A673 (cell line): ENCODE measurements around the gene USP32. TPM values are rescaled to one million over a fixed set of nuclear protein-coding genes. Genes with fewer than 3 reads are reported as not detected.

Experiments
- BruUV-seq: library from RNA; stranded (reverse); fragments of 400-500 nt; replicated peaks from 2 replicates; lab custom pipeline; 2021; lab: Mats Ljungman, UMichigan
- CTCF ChIA-PET: fragments of 300-600 bp; sonication (Branson Sonifier 250); formaldehyde crosslinking; loops from one replicate; lab custom pipeline; 2022; ENCODE audit warnings: antibody characterized with exemption; lab: Charles Lee
- POLR2A ChIA-PET: fragments of 300-600 bp; sonication (Branson Sonifier 250); formaldehyde crosslinking; loops from one replicate; lab custom pipeline; 2022; ENCODE audit warnings: antibody characterized with exemption; ENCODE audit not compliant: low non-redundant PET; lab: Charles Lee
- DNase-seq: peaks from one replicate; pipeline ENCODE4 v3.0.0-alpha.2; 2015; ENCODE audit warnings: low spot score
- H3K27ac ChIP-seq: fragments of 200-600 bp; sonication (generic); 2 replicates; pipeline ENCODE4 v1.5.1; 2016; ENCODE audit warnings: mixed run types, low read depth, mild to moderate bottlenecking, mixed read lengths, antibody characterized with exemption, low read length; ENCODE audit not compliant: poor library complexity, severe bottlenecking
- H3K27me3 ChIP-seq: fragments of 200-600 bp; sonication (generic); replicated peaks from 2 replicates; pipeline ENCODE4 v1.6.1; 2017; ENCODE audit warnings: mixed run types, low read depth, mild to moderate bottlenecking, mixed read lengths, antibody characterized with exemption, low read length; ENCODE audit not compliant: insufficient read depth, poor library complexity
- H3K36me3 ChIP-seq: fragments of 200-600 bp; sonication (generic); 2 replicates; pipeline ENCODE4 v1.6.1; 2016; ENCODE audit warnings: mixed run types, mild to moderate bottlenecking, mixed read lengths, antibody characterized with exemption, low read length; ENCODE audit not compliant: insufficient read depth, poor library complexity, severe bottlenecking
- H3K4me1 ChIP-seq: fragments of 200-600 bp; sonication (generic); 2 replicates; pipeline ENCODE4 v1.6.1; 2017; ENCODE audit warnings: mixed run types, mild to moderate bottlenecking, mixed read lengths, antibody characterized with exemption, low read length; ENCODE audit not compliant: insufficient read depth, poor library complexity, severe bottlenecking
- H3K4me3 ChIP-seq: fragments of 200-600 bp; sonication (generic); 2 replicates; pipeline ENCODE4 v1.5.1; 2016; ENCODE audit warnings: low read depth, mixed run types, mild to moderate bottlenecking, mixed read lengths, low read length; ENCODE audit not compliant: poor library complexity, severe bottlenecking
- H3K9me3 ChIP-seq: fragments of 200-600 bp; sonication (generic); 2 replicates; pipeline ENCODE4 v1.6.1; 2016; ENCODE audit warnings: mixed run types, low read depth, mild to moderate bottlenecking, mixed read lengths, antibody characterized with exemption, low read length; ENCODE audit not compliant: poor library complexity, severe bottlenecking
- CTCF ChIP-seq: fragments of 300-800, 200-600 bp; sonication (generic); conservative IDR thresholded peaks from 2 replicates; pipeline ENCODE4 v1.5.1; 2017; ENCODE audit warnings: low read depth, mild to moderate bottlenecking, antibody characterized with exemption, low read length, moderate library complexity, mixed read lengths
- EZH2 ChIP-seq: fragments of 200-600 bp; sonication (generic); IDR thresholded peaks from 2 replicates; pipeline ENCODE4 v1.6.1; 2017; ENCODE audit warnings: borderline replicate concordance, low read depth, mild to moderate bottlenecking, mixed read lengths, antibody characterized with exemption, low read length; ENCODE audit not compliant: poor library complexity, severe bottlenecking
- intact Hi-C: fragments of 100-400 bp; cut with micrococcal nuclease; formaldehyde crosslinking; loops from one replicate; pipeline ENCODE4 v1.10.0; 2022; ENCODE audit not compliant: unreplicated experiment
- total RNA-seq: library from RNA; stranded (reverse); gene quantifications from 2 replicates; pipeline ENCODE4 v1.2.3, GENCODE V29; 2021

USP32 gene
- total RNA-seq, 1 experiment from 2014 or later: 54.8 TPM

DNA sequence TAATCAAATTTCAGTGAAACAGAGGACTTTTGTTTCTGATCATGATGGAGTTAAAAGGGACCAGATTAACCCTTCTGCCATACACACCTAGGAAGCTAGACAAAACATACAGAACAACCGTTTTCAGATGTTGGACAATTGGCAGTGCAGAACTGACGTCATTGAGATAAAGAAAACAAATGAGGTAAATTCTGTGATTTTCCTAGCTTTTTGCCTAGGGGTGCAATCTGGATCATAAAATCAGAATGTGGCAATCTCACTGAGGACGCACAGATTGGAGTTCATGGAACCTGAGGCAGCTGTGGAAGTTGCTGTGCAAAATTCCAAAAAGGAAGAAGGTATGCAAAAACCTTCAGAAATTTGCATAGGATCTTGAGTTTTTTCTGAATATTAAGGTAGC, 15.0 kb upstream of the USP32 start:
- intact Hi-C loops: no loop called here
- Histone ChIP-seq H3K9me3 (no peaks in the 10 kb centered on the region), H3K27me3 (no peaks in the 10 kb centered on the region), H3K4me1 (no peaks in the 10 kb centered on the region), H3K27ac (no peak overlapping the region), H3K4me3 (no peak overlapping the region), H3K36me3 (no peaks in the 10 kb centered on the region)
- DNase-seq: no peak
- ChIA-PET POLR2A (no interaction called here), CTCF (no interaction called here)
- no peak for TF ChIP-seq EZH2
- no peak for TF ChIP-seq CTCF
- no TSS peak for BruUV-seq

GRCh38 chr17:60403962-60404361, 12.0 kb upstream of the USP32 start:
- Histone ChIP-seq H3K9me3 (no peaks in the 10 kb centered on the region), H3K4me3 (no peak overlapping the region), H3K27ac (no peak overlapping the region), H3K36me3 (no peaks in the 10 kb centered on the region), H3K4me1 (no peaks in the 10 kb centered on the region), H3K27me3 (no peaks in the 10 kb centered on the region)
- DNase-seq: no peak
- ChIA-PET POLR2A (no interaction called here), CTCF (interaction anchor here (0.5 kb wide), 1 partner anchor 166 kb away, joined by 3 read pairs; no protein-coding TSS in a partner anchor)
- BruUV-seq: no TSS peak
- no peak for TF ChIP-seq CTCF
- TF ChIP-seq EZH2: no peak
- intact Hi-C loops: no loop called here

DNA sequence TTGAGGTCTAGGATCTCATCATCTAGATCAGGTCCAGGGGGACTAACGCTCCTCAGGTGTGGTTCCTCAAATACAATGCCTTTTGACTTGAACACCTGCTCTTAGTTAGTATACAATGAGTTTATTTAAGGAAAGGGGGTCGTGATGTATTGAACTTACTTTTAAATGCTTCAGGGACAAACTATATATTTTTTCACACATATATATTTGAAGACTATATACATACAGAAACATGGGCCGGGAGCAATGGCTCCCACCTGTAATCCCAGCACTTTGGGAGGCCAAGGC, 11.5 kb upstream of the USP32 start:
- TF ChIP-seq EZH2: no peak
- TF ChIP-seq CTCF: no peak
- CTCF ChIA-PET: no interaction called here

More for the DNA sequence above, 11.5 kb upstream of the USP32 start:
- no peak for DNase-seq
- Histone ChIP-seq H3K4me1 (peaks cover under 1% of the 10 kb centered on the region), H3K27ac (no peak overlapping the region), H3K36me3 (no peaks in the 10 kb centered on the region), H3K9me3 (no peaks in the 10 kb centered on the region), H3K27me3 (no peaks in the 10 kb centered on the region), H3K4me3 (no peak overlapping the region)
- POLR2A ChIA-PET: no interaction called here
- intact Hi-C loops: no loop called here
- BruUV-seq: no TSS peak
